A549 (cell line): ENCODE measurements around the gene TRIM47. TPM values are rescaled to one million over a fixed set of nuclear protein-coding genes. Genes with fewer than 3 reads are reported as not detected.

Experiments
- ATAC-seq, 2 experiments: fragments of 200-7000 bp in 1 of 2; fragments of >200 bp in 1 of 2; cut with Nextera tagmentation in 1 of 2; cut with Tn5 transposase in 1 of 2; 3 replicates each; pipeline versions ENCODE4 v1.8.0 to v1.9.1; 2018 to 2020; ENCODE audit warnings: mild to moderate bottlenecking in 1 of 2, moderate library complexity in 1 of 2
- CTCF ChIA-PET: fragments of 300-600 bp; sonication (Branson Sonifier 250); formaldehyde crosslinking; extraction: SDS; loops from one replicate; lab custom pipeline; 2021; ENCODE audit warnings: antibody characterized with exemption, inconsistent platforms; lab: Yijun Ruan, JAX
- POLR2A ChIA-PET: fragments of 350-600 bp; formaldehyde crosslinking; extraction: SDS; loops from one replicate; lab custom pipeline; 2021; ENCODE audit warnings: antibody characterized with exemption, inconsistent platforms; lab: Yijun Ruan, JAX
- DNase-seq, 2 experiments: peaks; one replicate each; pipeline versions ENCODE4 v3.0.0 to v3.0.0-alpha.2; 2011 to 2016; ENCODE audit warnings: low read depth in 1 of 2, low spot score in 1 of 2
- FAIRE-seq: peaks from 2 replicates; lab custom pipeline; 2011; peaks lifted over from hg19 to GRCh38; lab: Jason Lieb, UNC
- H3K27ac ChIP-seq, 2 experiments: fragments of >200 bp; sonication (Bioruptor Twin); formaldehyde crosslinking; 3 replicates each; pipeline ENCODE4 v1.5.1; 2016 to 2017
- H3K4me1 ChIP-seq: fragments of >200 bp; sonication (Bioruptor Twin); formaldehyde crosslinking; 3 replicates; pipeline ENCODE4 v1.6.1; 2016
- H3K4me2 ChIP-seq: fragments of >200 bp; sonication (Bioruptor Twin); formaldehyde crosslinking; 3 replicates; pipeline ENCODE4 v1.6.1; 2016
- H3K4me3 ChIP-seq: fragments of >200 bp; sonication (Bioruptor Twin); formaldehyde crosslinking; 3 replicates; pipeline ENCODE4 v1.5.1; 2016
- H3K9me3 ChIP-seq: fragments of >200 bp; sonication (Bioruptor Twin); formaldehyde crosslinking; 3 replicates; pipeline ENCODE4 v1.6.1; 2016
- BCL3 ChIP-seq: fragments of >200 bp; sonication (Bioruptor Twin); formaldehyde crosslinking; IDR thresholded peaks from 3 replicates; pipeline ENCODE4 v1.6.1; 2016
- BHLHE40 ChIP-seq: IDR thresholded peaks from 2 replicates; pipeline ENCODE4 v1.6.1; 2012; ENCODE audit warnings: low read depth, low read length, inconsistent platforms
- CBX8 ChIP-seq: fragments of 200-600 bp; sonication (generic); IDR thresholded peaks from 2 replicates; pipeline ENCODE4 v1.6.1; 2016
- CHD4 ChIP-seq: fragments of 200-600 bp; sonication (generic); IDR thresholded peaks from 2 replicates; pipeline ENCODE4 v1.6.1; 2016; ENCODE audit warnings: antibody characterized with exemption, mild to moderate bottlenecking, borderline replicate concordance
- EHF ChIP-seq: fragments of 250-450 bp; sonication (Bioruptor Pico); IDR thresholded peaks from 2 replicates; pipeline ENCODE4 v1.5.0; 2020; ENCODE audit warnings: mild to moderate bottlenecking
- ELK1 ChIP-seq: fragments of 150-350 bp; IDR thresholded peaks from 2 replicates; pipeline ENCODE4 v1.6.1; 2014; ENCODE audit warnings: low read depth, mild to moderate bottlenecking, low read length
- FOSB ChIP-seq: fragments of 250-450 bp; sonication (Bioruptor Pico); IDR thresholded peaks from 2 replicates; pipeline ENCODE4 v1.5.0; 2020; ENCODE audit warnings: mild to moderate bottlenecking, moderate library complexity
- FOSL2 ChIP-seq, 2 experiments: fragments of 450-650 bp in 1 of 2; fragments of >200 bp in 1 of 2; sonication (Bioruptor Twin) in 1 of 2; formaldehyde crosslinking; IDR thresholded peaks; 2 replicates each; pipeline versions ENCODE4 v1.5.0 to v1.6.1; 2016 to 2020; ENCODE audit warnings: mild to moderate bottlenecking in 1 of 2, moderate library complexity in 1 of 2
- HES2 ChIP-seq: fragments of >200 bp; sonication (Bioruptor Twin); formaldehyde crosslinking; IDR thresholded peaks from 2 replicates; pipeline ENCODE4 v1.6.1; 2016
- HMGXB4 ChIP-seq: fragments of 250-450 bp; sonication (Bioruptor Pico); IDR thresholded peaks from 2 replicates; pipeline ENCODE4 v1.5.0; 2021; ENCODE audit warnings: mild to moderate bottlenecking, moderate library complexity, borderline replicate concordance
- HOXB5 ChIP-seq: fragments of 250-450 bp; sonication (Bioruptor Pico); IDR thresholded peaks from 2 replicates; pipeline ENCODE4 v1.5.0; 2020; ENCODE audit warnings: mild to moderate bottlenecking, moderate library complexity
- JUN ChIP-seq, 2 experiments: fragments of >200 bp; sonication (Bioruptor Twin); formaldehyde crosslinking; IDR thresholded peaks; 2 replicates in 1 of 2; 3 replicates in 1 of 2; pipeline ENCODE4 v1.6.1; 2016 to 2017
- KDM1A ChIP-seq: fragments of 200-600 bp; sonication (generic); IDR thresholded peaks from 2 replicates; pipeline ENCODE4 v1.6.1; 2016; ENCODE audit warnings: low read depth, mild to moderate bottlenecking
- KDM5A ChIP-seq: fragments of 200-600 bp; sonication (generic); IDR thresholded peaks from 2 replicates; pipeline ENCODE4 v1.6.1; 2016; ENCODE audit warnings: antibody characterized with exemption, mild to moderate bottlenecking
- NPAS2 ChIP-seq: fragments of 250-450 bp; sonication (Bioruptor Pico); IDR thresholded peaks from 2 replicates; pipeline ENCODE4 v1.8.0; 2022; ENCODE audit warnings: mild to moderate bottlenecking, moderate library complexity, borderline replicate concordance
- POLR2A ChIP-seq: IDR thresholded peaks from 2 replicates; pipeline ENCODE4 v1.6.1; 2012; ENCODE audit warnings: mild to moderate bottlenecking, low read length
- SMC3 ChIP-seq: fragments of >200 bp; sonication (Bioruptor Twin); formaldehyde crosslinking; IDR thresholded peaks from 3 replicates; pipeline ENCODE4 v1.6.1; 2018; ENCODE audit warnings: inconsistent platforms
- TFCP2L1 ChIP-seq: fragments of 250-450 bp; sonication (Bioruptor Pico); IDR thresholded peaks from 2 replicates; pipeline ENCODE4 v1.5.0; 2021; ENCODE audit warnings: mild to moderate bottlenecking
- ZC3H11A ChIP-seq: fragments of 450-650 bp; IDR thresholded peaks from 2 replicates; pipeline ENCODE4 v1.6.1; 2014; ENCODE audit warnings: antibody characterized with exemption, mild to moderate bottlenecking
- ZNF302 ChIP-seq: fragments of 250-450 bp; sonication (Bioruptor Pico); IDR thresholded peaks from 2 replicates; pipeline ENCODE4 v1.9.0; 2021; ENCODE audit warnings: inconsistent platforms, mild to moderate bottlenecking, moderate library complexity
- ZSCAN20 ChIP-seq: fragments of 250-450 bp; sonication (Bioruptor Pico); IDR thresholded peaks from 2 replicates; pipeline ENCODE4 v1.8.0; 2022; ENCODE audit warnings: mild to moderate bottlenecking, moderate library complexity
- WGBS: methylation state at CpG from one replicate; pipeline ENCODE4 v1.1.6; 2017; ENCODE audit errors: missing lambda C conversion rate; 5-methylcytosine and 5-hydroxymethylcytosine counted together
- polyA plus RNA-seq, 4 experiments: library from polyadenylated mRNA; depleted of rRNA in 3 of 4; stranded (reverse); fragments of >200 nt; fragmentation: RNase III in 1 of 4; extraction: RNeasy Plus Mini Kit Qiagen cat#74134 plus additional on column Dnase treatment in 1 of 4; gene quantifications; 2 replicates in 3 of 4; 3 replicates in 1 of 4; pipeline ENCODE4 v1.2.3, GENCODE V29; 2011 to 2017

The TRIM47 gene
- polyA plus RNA-seq, 2 of the 4 experiments (the other 2 are of a cell fraction), result 19.6 to 46.6 TPM

GRCh38 chr17:75891605-75892555 lies 13.5 kb upstream of the TRIM47 start:
- 89% methylated on average over 30 of the region's 32 CpGs for WGBS
- Histone ChIP-seq H3K27ac (no peak overlapping the region), H3K4me2 (no peak overlapping the region), H3K9me3 (no peaks in the 10 kb centered on the region)
- no peak for TF ChIP-seq FOSL2 (IDR thresholded peaks at IDR 0.05)
- no peak for TF ChIP-seq FOSL2 (CRISPR knock-in tag; IDR thresholded peaks at IDR 0.05)
- TF ChIP-seq, all 56 proteins: peak for 0
- CTCF ChIA-PET, result interaction anchor here (0.6 to 22.8 kb wide), 9 partner anchors 12 to 291 kb away, joined by 3 to 513 read pairs (median 7); partner anchors contain the start of genes GALK1, MRPL38, TRIM47 and WBP2
- Histone ChIP-seq H3K4me3 (no peak overlapping the region), H3K4me1 (peaks cover 13% of the 10 kb centered on the region)
- no peak for DNase-seq
- ATAC-seq, result no peak
- FAIRE-seq, result no peak
- POLR2A ChIA-PET, result no interaction called here

GRCh38 chr17:75891022-75891604 lies 12.7 kb upstream of the TRIM47 start:
- TF ChIP-seq BHLHE40, result no peak
- no peak for TF ChIP-seq ZSCAN20 (CRISPR knock-in tag)
- no peak for TF ChIP-seq CBX8
- no peak for TF ChIP-seq ZNF302 (CRISPR knock-in tag)
- no peak for TF ChIP-seq CHD4
- TF ChIP-seq HMGXB4 (CRISPR knock-in tag), result no peak
- no peak for TF ChIP-seq KDM5A
- TF ChIP-seq BCL3, result no peak
- TF ChIP-seq ZC3H11A, result no peak
- no peak for TF ChIP-seq FOSL2 (IDR thresholded peaks at IDR 0.05)
- TF ChIP-seq FOSL2 (CRISPR knock-in tag; IDR thresholded peaks at IDR 0.05), result no peak
- TF ChIP-seq NPAS2 (CRISPR knock-in tag), result no peak
- TF ChIP-seq EHF, result no peak
- Histone ChIP-seq H3K4me1 (peaks cover 13% of the 10 kb centered on the region), H3K4me2 (no peak overlapping the region), H3K9me3 (no peaks in the 10 kb centered on the region), H3K4me3 (no peak overlapping the region), H3K27ac (no peak overlapping the region)
- ChIA-PET CTCF (interaction anchor here (1.2 to 22.8 kb wide), 6 partner anchors 13 to 389 kb away, joined by 3 to 513 read pairs (median 8); partner anchors contain the start of genes MRPL38, TRIM47 and WBP2), POLR2A (no interaction called here)
- FAIRE-seq (no peak), DNase-seq (no peak), ATAC-seq (no peak)
- 96% methylated on average over 31 of the region's 31 CpGs for WGBS

GRCh38 chr17:75889454-75889853 lies 11.1 kb upstream of the TRIM47 start:
- ATAC-seq, result peak in 1 of 2 experiments; percentile 35; a peak in 1 of 6 replicates
- FAIRE-seq, result no peak
- CTCF ChIA-PET, result interaction anchor here (0.8 to 22.8 kb wide), 10 partner anchors 12 to 391 kb away, joined by 3 to 513 read pairs (median 4); partner anchors contain the start of genes GALK1, MRPL38 and TRIM47

More at GRCh38 chr17:75889454-75889853, 11.1 kb upstream of the TRIM47 start:
- no peak for TF ChIP-seq SMC3
- TF ChIP-seq CHD4, result no peak
- no peak for TF ChIP-seq HOXB5 (CRISPR knock-in tag)
- TF ChIP-seq ELK1, result no peak
- TF ChIP-seq TFCP2L1 (CRISPR knock-in tag), result no peak
- TF ChIP-seq FOSB (CRISPR knock-in tag), result no peak
- no peak for TF ChIP-seq HES2
- no peak for TF ChIP-seq POLR2A
- no peak for TF ChIP-seq ZSCAN20 (CRISPR knock-in tag)
- TF ChIP-seq KDM1A, result no peak
- no peak for TF ChIP-seq JUN (IDR thresholded peaks at IDR 0.05)
- TF ChIP-seq, all 56 proteins: peak for 0
- Histone ChIP-seq H3K27ac (no peak overlapping the region), H3K4me3 (no peak overlapping the region), H3K4me1 (no peaks in the 10 kb centered on the region; the same call in 1 of the 3 replicates), H3K9me3 (no peaks in the 10 kb centered on the region), H3K4me2 (no peak overlapping the region)
- WGBS, result 83% methylated on average over 6 of the region's 6 CpGs
- no peak for DNase-seq
- POLR2A ChIA-PET, result interaction anchor here (1.4 kb wide), 1 partner anchor 109 kb away, joined by 6 read pairs; no protein-coding TSS in a partner anchor
